Liver (tissue), 9 donors: ENCODE results near the gene RASL12. TPM values are rescaled to one million over a fixed set of nuclear protein-coding genes. Genes with fewer than 3 reads are reported as not detected.

Source experiments
- DNase-seq: peaks from one replicate; pipeline ENCODE4 v3.0.0-alpha.2; 2017; ENCODE audit warnings: low spot score
- H3K27ac ChIP-seq, 2 donors: one replicate each; pipeline ENCODE4 v1.7.0; 2013; ENCODE audit warnings: inconsistent platforms in 2 of 2, low read length in 2 of 2, control low read depth in 1 of 2, low read depth in 1 of 2, mild to moderate bottlenecking in 1 of 2
- H3K27me3 ChIP-seq, 4 donors: one replicate each; pipeline versions ENCODE4 v1.6.1 to v1.7.0; 2013; ENCODE audit warnings: low read length in 3 of 4, inconsistent platforms in 1 of 4, mild to moderate bottlenecking in 1 of 4, moderate library complexity in 1 of 4; ENCODE audit not compliant: control insufficient read depth in 4 of 4, insufficient read depth in 4 of 4
- H3K36me3 ChIP-seq, 4 donors: one replicate each; pipeline versions ENCODE4 v1.6.1 to v1.7.0; 2013; ENCODE audit warnings: low read length in 3 of 4, mild to moderate bottlenecking in 3 of 4, low read depth in 1 of 4, moderate library complexity in 1 of 4; ENCODE audit not compliant: control insufficient read depth in 4 of 4, insufficient read depth in 3 of 4
- H3K4me1 ChIP-seq, 4 donors: one replicate each; pipeline versions ENCODE4 v1.6.1 to v1.7.0; 2013; ENCODE audit warnings: low read length in 3 of 4, mild to moderate bottlenecking in 3 of 4, moderate library complexity in 1 of 4; ENCODE audit not compliant: control insufficient read depth in 4 of 4, insufficient read depth in 4 of 4
- H3K4me3 ChIP-seq, 3 donors: one replicate each; pipeline versions ENCODE4 v1.6.1 to v1.7.0; 2013; ENCODE audit warnings: low read length in 3 of 3, control low read depth in 1 of 3, low read depth in 1 of 3, mild to moderate bottlenecking in 1 of 3
- H3K9ac ChIP-seq, 2 donors: one replicate each; pipeline ENCODE4 v1.7.0; 2013; ENCODE audit warnings: low read length in 2 of 2, mild to moderate bottlenecking in 2 of 2, moderate library complexity in 2 of 2, control low read depth in 1 of 2, low read depth in 1 of 2
- H3K9me3 ChIP-seq, 4 donors: one replicate each; pipeline versions ENCODE4 v1.6.1 to v1.7.0; 2013; ENCODE audit warnings: low read length in 3 of 4; ENCODE audit not compliant: control insufficient read depth in 4 of 4
- EGR1 ChIP-seq, 2 donors: IDR thresholded peaks; 2 replicates each; pipeline ENCODE4 v1.6.1; 2016 to 2018; ENCODE audit warnings: antibody characterized with exemption in 2 of 2, low read depth in 2 of 2
- FOXA2 ChIP-seq: IDR thresholded peaks from 2 replicates; pipeline ENCODE4 v1.6.1; 2016; ENCODE audit warnings: antibody characterized with exemption
- GABPA ChIP-seq, 2 donors: IDR thresholded peaks in 1 of 2; conservative IDR thresholded peaks in 1 of 2; 2 replicates each; pipeline ENCODE4 v1.6.1; 2016; ENCODE audit warnings: antibody characterized with exemption in 2 of 2, mild to moderate bottlenecking in 1 of 2, moderate library complexity in 1 of 2
- HNF4A ChIP-seq, 2 donors: conservative IDR thresholded peaks; 2 replicates each; pipeline ENCODE4 v1.6.1; 2016; ENCODE audit warnings: antibody characterized with exemption in 2 of 2, mild to moderate bottlenecking in 2 of 2
- HNF4G ChIP-seq: IDR thresholded peaks from 2 replicates; pipeline ENCODE4 v1.6.1; 2016; ENCODE audit warnings: antibody characterized with exemption
- JUND ChIP-seq, 2 donors: IDR thresholded peaks; 2 replicates each; pipeline ENCODE4 v1.6.1; 2016; ENCODE audit warnings: antibody characterized with exemption in 2 of 2
- MAX ChIP-seq: IDR thresholded peaks from 2 replicates; pipeline ENCODE4 v1.6.1; 2016; ENCODE audit warnings: antibody characterized with exemption
- NR2F2 ChIP-seq: IDR thresholded peaks from 2 replicates; pipeline ENCODE4 v1.6.1; 2016; ENCODE audit warnings: antibody characterized with exemption
- RAD21 ChIP-seq, 2 donors: IDR thresholded peaks; 2 replicates each; pipeline ENCODE4 v1.6.1; 2016; ENCODE audit warnings: antibody characterized with exemption in 2 of 2, mild to moderate bottlenecking in 2 of 2
- SP1 ChIP-seq: IDR thresholded peaks from 2 replicates; pipeline ENCODE4 v1.6.1; 2018; ENCODE audit warnings: antibody characterized with exemption, mild to moderate bottlenecking
- TAF1 ChIP-seq: conservative IDR thresholded peaks from 2 replicates; pipeline ENCODE4 v1.6.1; 2016; ENCODE audit warnings: antibody characterized with exemption, mild to moderate bottlenecking
- YY1 ChIP-seq: IDR thresholded peaks from 2 replicates; pipeline ENCODE4 v1.6.1; 2016; ENCODE audit warnings: antibody characterized with exemption, mild to moderate bottlenecking
- ZBTB33 ChIP-seq: IDR thresholded peaks from 2 replicates; pipeline ENCODE4 v1.6.1; 2016; ENCODE audit warnings: antibody characterized with exemption
- WGBS: extraction: QIAGEN DNeasy Blood & Tissue Kit; methylation state at CpG from one replicate; pipeline ENCODE4 v1.1.7; 2013; 5-methylcytosine and 5-hydroxymethylcytosine counted together
- polyA plus RNA-seq, 2 donors: library from polyadenylated mRNA; stranded (reverse) in 1 of 2; unstranded in 1 of 2; fragments of 200-250 nt in 1 of 2; fragments of >200 nt in 1 of 2; fragmentation: Nextera tagmentation in 1 of 2; extraction: Ambion mirVana in 1 of 2; gene quantifications; one replicate each; pipeline versions ENCODE4 v1.2.1 to v1.2.3, GENCODE V29; 2013 to 2015
- total RNA-seq, 2 donors: library from RNA; depleted of rRNA; stranded (reverse); fragments of >200 nt; gene quantifications; one replicate each; pipeline ENCODE4 v1.2.3, GENCODE V29; 2014
- TF ChIP-seq, protein P1 (sequence below): fragments of 150-350 bp; IDR thresholded peaks from 2 replicates; pipeline ENCODE4 v1.5.1; 2017; ENCODE audit warnings: improper control_type of control experiment, low read depth, low read length; ENCODE audit not compliant: missing input control
- donor health status: healthy.
- donor health status: healthy.
- donor health status: healthy.
- donor health status: healthy.
- donor health status: healthy.

The RASL12 gene
- total and polyA plus RNA-seq, 4 donors = 0.50 to 0.92 (median 0.63) TPM

GRCh38 chr15:65051266-65051665 lies 16.5 kb downstream of the RASL12 start:
- no peak overlapping the region for H3K9ac ChIP-seq
- H3K9me3 ChIP-seq = no peaks in the 10 kb centered on the region
- H3K27me3 ChIP-seq = no peaks in the 10 kb centered on the region
- no peak overlapping the region for H3K27ac ChIP-seq
- no peak for TF ChIP-seq MAX
- TF ChIP-seq RAD21 (IDR thresholded peaks at IDR 0.05) = no peak
- TF ChIP-seq EGR1 (IDR thresholded peaks at IDR 0.05; ENCODE audit: low read depth in 2 of 2) = no peak
- TF ChIP-seq ZBTB33 = no peak
- TF ChIP-seq HNF4G = no peak
- H3K4me3 ChIP-seq = no peak overlapping the region
- 91% methylated on average over 2 of the region's 2 CpGs for WGBS
- peaks cover 0 to 11% (median 10%) of the 10 kb centered on the region in 4 donors for H3K4me1 ChIP-seq
- DNase-seq = no peak
- H3K36me3 ChIP-seq = no peaks in the 10 kb centered on the region

DNA sequence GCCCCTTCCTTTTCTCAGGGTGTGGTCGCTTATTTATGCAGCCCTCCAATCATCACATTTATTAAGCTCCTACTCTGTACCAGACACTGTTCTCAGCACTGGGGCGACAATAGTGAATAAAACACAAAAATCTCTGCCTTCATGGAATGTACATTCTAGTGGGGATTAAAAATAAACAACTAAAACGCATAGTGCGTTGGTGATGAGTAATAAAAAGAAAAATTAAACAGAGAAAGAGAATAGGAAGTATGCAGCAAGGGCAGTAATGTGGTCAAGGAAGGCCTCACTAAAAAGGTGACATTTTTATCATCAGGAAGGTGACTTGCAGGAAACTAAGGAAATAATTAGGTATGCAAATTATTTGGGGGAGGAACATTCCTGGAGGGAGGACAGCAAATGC lies 17.5 kb downstream of the RASL12 start:
- H3K36me3 ChIP-seq = no peaks in the 10 kb centered on the region
- no peak for DNase-seq
- H3K9me3 ChIP-seq = no peaks in the 10 kb centered on the region
- TF ChIP-seq TAF1 (no peak), MAX (no peak), JUND (IDR thresholded peaks at IDR 0.05) (no peak), RAD21 (IDR thresholded peaks at IDR 0.05) (no peak), NR2F2 (no peak), YY1 (no peak), SP1 (no peak), HNF4A (conservative IDR thresholded peaks at IDR 0.05) (no peak), GABPA (IDR thresholded peaks at IDR 0.05 in 1 of 2, conservative IDR thresholded peaks at IDR 0.05 in 1 of 2) (no peak), FOXA2 (no peak)
- TF ChIP-seq, protein P1, sequence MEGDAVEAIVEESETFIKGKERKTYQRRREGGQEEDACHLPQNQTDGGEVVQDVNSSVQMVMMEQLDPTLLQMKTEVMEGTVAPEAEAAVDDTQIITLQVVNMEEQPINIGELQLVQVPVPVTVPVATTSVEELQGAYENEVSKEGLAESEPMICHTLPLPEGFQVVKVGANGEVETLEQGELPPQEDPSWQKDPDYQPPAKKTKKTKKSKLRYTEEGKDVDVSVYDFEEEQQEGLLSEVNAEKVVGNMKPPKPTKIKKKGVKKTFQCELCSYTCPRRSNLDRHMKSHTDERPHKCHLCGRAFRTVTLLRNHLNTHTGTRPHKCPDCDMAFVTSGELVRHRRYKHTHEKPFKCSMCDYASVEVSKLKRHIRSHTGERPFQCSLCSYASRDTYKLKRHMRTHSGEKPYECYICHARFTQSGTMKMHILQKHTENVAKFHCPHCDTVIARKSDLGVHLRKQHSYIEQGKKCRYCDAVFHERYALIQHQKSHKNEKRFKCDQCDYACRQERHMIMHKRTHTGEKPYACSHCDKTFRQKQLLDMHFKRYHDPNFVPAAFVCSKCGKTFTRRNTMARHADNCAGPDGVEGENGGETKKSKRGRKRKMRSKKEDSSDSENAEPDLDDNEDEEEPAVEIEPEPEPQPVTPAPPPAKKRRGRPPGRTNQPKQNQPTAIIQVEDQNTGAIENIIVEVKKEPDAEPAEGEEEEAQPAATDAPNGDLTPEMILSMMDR = no peak
- 75% methylated on average over 4 of the region's 4 CpGs for WGBS
- no peak overlapping the region for H3K27ac ChIP-seq
- peaks cover 5 to 11% (median 9%) of the 10 kb centered on the region in 4 donors for H3K4me1 ChIP-seq
- no peak overlapping the region for H3K9ac ChIP-seq
- no peak overlapping the region for H3K4me3 ChIP-seq
- H3K27me3 ChIP-seq = no peaks in the 10 kb centered on the region

- Histone ChIP-seq H3K27ac (no peak overlapping the region), H3K27me3 (no peaks in the 10 kb centered on the region), H3K4me1 (peaks cover 3 to 13% (median 12%) of the 10 kb centered on the region in 4 donors), H3K4me3 (no peak overlapping the region), H3K36me3 (no peaks in the 10 kb centered on the region), H3K9ac (no peak overlapping the region), H3K9me3 (no peaks in the 10 kb centered on the region)
- DNase-seq = peak; percentile 74
- 42% methylated on average over 19 of the region's 19 CpGs for WGBS
- TF ChIP-seq SP1 (peak; percentile 12), HNF4A (conservative IDR thresholded peaks at IDR 0.05) (no peak)
Measured at GRCh38 chr15:65049418-65049840, 18.4 kb downstream of the RASL12 start.
